GM12878 (cell line): Measurements from ENCODE around the gene KLF7. TPM values are rescaled to one million over a fixed set of nuclear protein-coding genes. Genes with fewer than 3 reads are reported as not detected.

Experiments
- ATAC-seq: fragments of 200-7000 bp; cut with Tn5 transposase; 3 replicates; pipeline ENCODE4 v1.9.1; 2020; ENCODE audit warnings: mild to moderate bottlenecking, moderate library complexity
- BruUV-seq: library from RNA; stranded (reverse); fragments of 400-500 nt; replicated peaks from 2 replicates; lab custom pipeline; 2021; lab: Mats Ljungman, UMichigan
- CTCF ChIA-PET: fragments of 300-600 bp; sonication (Branson Sonifier 250); formaldehyde crosslinking; extraction: SDS; loops from one replicate; lab custom pipeline; 2021; ENCODE audit warnings: inconsistent platforms; lab: Yijun Ruan, JAX
- POLR2A ChIA-PET: fragments of 350-600 bp; formaldehyde crosslinking; extraction: SDS; loops from one replicate; lab custom pipeline; 2021; ENCODE audit warnings: inconsistent platforms; lab: Charles Lee
- RAD21 ChIA-PET: fragments of 300-600 bp; sonication (Branson Sonifier 250); formaldehyde crosslinking; loops from one replicate; lab custom pipeline; 2023; ENCODE audit warnings: antibody characterized with exemption; ENCODE audit not compliant: unreplicated experiment; lab: Charles Lee
- SMC1A ChIA-PET: fragments of 300-600 bp; sonication (Branson Sonifier 250); formaldehyde crosslinking; loops from one replicate; lab custom pipeline; 2023; ENCODE audit not compliant: unreplicated experiment, uncharacterized antibody; lab: Charles Lee
- DNase-seq: peaks from one replicate; pipeline ENCODE4 v3.0.0-alpha.2; 2011; ENCODE audit warnings: low read depth, low spot score
- FAIRE-seq: peaks from 3 replicates; lab custom pipeline; 2011; peaks lifted over from hg19 to GRCh38; lab: Jason Lieb, UNC
- H2AFZ ChIP-seq: 2 replicates; pipeline ENCODE4 v1.6.0; 2011; ENCODE audit warnings: low read depth, low read length, control low read depth; ENCODE audit not compliant: control insufficient read depth
- H3K27ac ChIP-seq: 2 replicates; pipeline ENCODE4 v1.5.1; 2011; ENCODE audit warnings: control low read depth; ENCODE audit not compliant: control insufficient read depth, insufficient read depth
- H3K27me3 ChIP-seq, 2 experiments: replicated peaks in 1 of 2; 2 replicates each; pipeline versions ENCODE4 v1.6.0 to v1.6.1; 2011; ENCODE audit warnings: low read length in 1 of 2; ENCODE audit not compliant: control insufficient read depth in 2 of 2, insufficient read depth in 2 of 2
- H3K36me3 ChIP-seq, 2 experiments: 2 replicates each; pipeline ENCODE4 v1.5.1; 2011; ENCODE audit warnings: low read length in 1 of 2; ENCODE audit not compliant: control insufficient read depth in 2 of 2, insufficient read depth in 2 of 2
- H3K4me1 ChIP-seq: 2 replicates; pipeline ENCODE4 v1.6.1; 2011; ENCODE audit warnings: mild to moderate bottlenecking, low read length, moderate library complexity, mixed read lengths; ENCODE audit not compliant: control insufficient read depth, insufficient read depth
- H3K4me2 ChIP-seq: 2 replicates; pipeline ENCODE4 v1.6.0; 2011; ENCODE audit warnings: control low read depth; ENCODE audit not compliant: control insufficient read depth, insufficient read depth
- H3K4me3 ChIP-seq: fragments of 200-600 bp; sonication (generic); 2 replicates; pipeline ENCODE4 v1.5.1; 2016
- H3K79me2 ChIP-seq: 2 replicates; pipeline ENCODE4 v1.6.0; 2011; ENCODE audit warnings: low read length; ENCODE audit not compliant: control insufficient read depth, insufficient read depth
- H3K9ac ChIP-seq: 2 replicates; pipeline ENCODE4 v1.8.0; 2011; ENCODE audit warnings: low read length, control low read depth, mixed read lengths; ENCODE audit not compliant: control insufficient read depth, insufficient read depth
- H3K9me3 ChIP-seq: replicated peaks from 3 replicates; pipeline ENCODE4 v1.5.1; 2011; ENCODE audit warnings: mild to moderate bottlenecking, low read length; ENCODE audit not compliant: control insufficient read depth, insufficient read depth
- H4K20me1 ChIP-seq: 2 replicates; pipeline ENCODE4 v1.6.0; 2011; ENCODE audit not compliant: control insufficient read depth, insufficient read depth
- ASH2L ChIP-seq: fragments of 300-600, 200-600 bp; sonication (generic); IDR thresholded peaks from 2 replicates; pipeline ENCODE4 v1.6.1; 2017; ENCODE audit warnings: low read depth, mild to moderate bottlenecking, borderline replicate concordance
- CHD4 ChIP-seq: fragments of 200-600 bp; sonication (generic); IDR thresholded peaks from 2 replicates; pipeline ENCODE4 v1.6.1; 2016; ENCODE audit warnings: mild to moderate bottlenecking
- ESRRA ChIP-seq: IDR thresholded peaks from 2 replicates; pipeline ENCODE4 v1.6.1; 2012; ENCODE audit warnings: mild to moderate bottlenecking, low read length, improper control_type of control experiment
- EZH2 ChIP-seq: IDR thresholded peaks from 2 replicates; pipeline ENCODE4 v1.6.1; 2012; ENCODE audit warnings: low read depth, mild to moderate bottlenecking, control low read depth, inconsistent platforms, low read length, borderline replicate concordance; ENCODE audit not compliant: control insufficient read depth
- FOXK2 ChIP-seq: fragments of 450-650 bp; IDR thresholded peaks from 2 replicates; pipeline ENCODE4 v1.6.1; 2017; ENCODE audit warnings: mild to moderate bottlenecking, moderate library complexity
- HCFC1 ChIP-seq: fragments of 150-350 bp; IDR thresholded peaks from 2 replicates; pipeline ENCODE4 v1.6.1; 2014; ENCODE audit warnings: low read length
- HDAC2 ChIP-seq: fragments of 200-600 bp; sonication (generic); IDR thresholded peaks from 2 replicates; pipeline ENCODE4 v1.6.1; 2017
- NBN ChIP-seq: fragments of 450-650 bp; IDR thresholded peaks from 2 replicates; pipeline ENCODE4 v1.6.1; 2016
- NFYA ChIP-seq: IDR thresholded peaks from 2 replicates; pipeline ENCODE4 v1.6.1; 2011; ENCODE audit warnings: low read depth, mild to moderate bottlenecking, low read length, improper control_type of control experiment, borderline replicate concordance
- RFX5 ChIP-seq: IDR thresholded peaks from 2 replicates; pipeline ENCODE4 v1.6.1; 2011; ENCODE audit warnings: low read depth, low read length, improper control_type of control experiment
- SMC3 ChIP-seq: IDR thresholded peaks from 2 replicates; pipeline ENCODE4 v1.6.1; 2011; ENCODE audit warnings: low read length, improper control_type of control experiment, borderline replicate concordance
- SP1 ChIP-seq: IDR thresholded peaks from one replicate; pipeline ENCODE4 v1.6.1; 2011; ENCODE audit warnings: low read depth, low read length
- TCF12 ChIP-seq: IDR thresholded peaks from 2 replicates; pipeline ENCODE4 v1.6.1; 2011; ENCODE audit warnings: low read depth, mild to moderate bottlenecking, low read length
- WGBS: methylation state at CpG from one replicate; pipeline ENCODE4 v1.1.6; 2016; ENCODE audit warnings: low lambda C conversion rate; ENCODE audit not compliant: insufficient replicate concordance, insufficient coverage; ENCODE audit errors: missing lambda C conversion rate; 5-methylcytosine and 5-hydroxymethylcytosine counted together
- in situ Hi-C: fragments of 300-500 bp; cut with MboI; formaldehyde crosslinking; loops from 9 replicates; pipeline ENCODE4 v1.14.3; 2018; ENCODE audit warnings: mixed read lengths
- intact Hi-C: fragments of 100-400 bp; cut with micrococcal nuclease; formaldehyde crosslinking; loops from one replicate; pipeline ENCODE4 v1.14.2; 2022; ENCODE audit not compliant: unreplicated experiment
- polyA plus RNA-seq, 11 experiments: library from polyadenylated mRNA; depleted of rRNA in 4 of 11; unstranded in 6 of 11; stranded (reverse) in 5 of 11; fragments of >200 nt; fragmentation: Nextera tagmentation in 4 of 11; fragmentation: Illumina TruSeq in 1 of 11; extraction: Ambion mirVana in 4 of 11; extraction: Trizol in 1 of 11; gene quantifications; 1 replicate in 1 of 11; 2 replicates in 10 of 11; pipeline versions ENCODE4 v1.2.1 to v1.2.3, GENCODE V29; 2011 to 2016; ENCODE audit warnings: inconsistent platforms in 2 of 11, missing spikeins in 2 of 11, low read depth in 1 of 11
- total RNA-seq, 4 experiments: library from RNA; depleted of rRNA in 3 of 4; stranded (reverse); fragments of >200 nt in 3 of 4; fragmentation: Illumina TruSeq in 1 of 4; extraction: Trizol in 1 of 4; gene quantifications; 2 replicates each; pipeline versions ENCODE4 v1.2.1 to v1.2.3, GENCODE V29; 2013 to 2021
- TF ChIP-seq, protein P1 (sequence below): fragments of 450-650 bp; IDR thresholded peaks from 2 replicates; pipeline ENCODE4 v1.6.1; 2017; ENCODE audit warnings: mild to moderate bottlenecking

The KLF7 gene
- total and polyA plus RNA-seq, 10 of the 15 experiments (the other 5 are each of a cell fraction or from before 2014, with no cell fraction given), result 2.4 to 24.8 (median 8.5) TPM

- no TSS peak for BruUV-seq
- SMC1A ChIA-PET, result no interaction called here
- intact Hi-C loops, result no loop called here
- TF ChIP-seq CHD4, result no peak
- no peak for TF ChIP-seq HCFC1
- no peak for TF ChIP-seq HDAC2
- no peak for TF ChIP-seq FOXK2
- no peak for TF ChIP-seq EZH2
- no peak for TF ChIP-seq ASH2L
- no peak for TF ChIP-seq SP1
- TF ChIP-seq RFX5, result no peak
- TF ChIP-seq, protein P1, sequence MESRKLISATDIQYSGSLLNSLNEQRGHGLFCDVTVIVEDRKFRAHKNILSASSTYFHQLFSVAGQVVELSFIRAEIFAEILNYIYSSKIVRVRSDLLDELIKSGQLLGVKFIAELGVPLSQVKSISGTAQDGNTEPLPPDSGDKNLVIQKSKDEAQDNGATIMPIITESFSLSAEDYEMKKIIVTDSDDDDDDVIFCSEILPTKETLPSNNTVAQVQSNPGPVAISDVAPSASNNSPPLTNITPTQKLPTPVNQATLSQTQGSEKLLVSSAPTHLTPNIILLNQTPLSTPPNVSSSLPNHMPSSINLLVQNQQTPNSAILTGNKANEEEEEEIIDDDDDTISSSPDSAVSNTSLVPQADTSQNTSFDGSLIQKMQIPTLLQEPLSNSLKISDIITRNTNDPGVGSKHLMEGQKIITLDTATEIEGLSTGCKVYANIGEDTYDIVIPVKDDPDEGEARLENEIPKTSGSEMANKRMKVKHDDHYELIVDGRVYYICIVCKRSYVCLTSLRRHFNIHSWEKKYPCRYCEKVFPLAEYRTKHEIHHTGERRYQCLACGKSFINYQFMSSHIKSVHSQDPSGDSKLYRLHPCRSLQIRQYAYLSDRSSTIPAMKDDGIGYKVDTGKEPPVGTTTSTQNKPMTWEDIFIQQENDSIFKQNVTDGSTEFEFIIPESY, result no peak
- no peak for TF ChIP-seq NFYA
- no peak for TF ChIP-seq NBN
- TF ChIP-seq SMC3, result no peak
- no peak for TF ChIP-seq TCF12
- no peak for TF ChIP-seq ESRRA
- TF ChIP-seq, all 136 proteins: peak for 0
- H4K20me1 ChIP-seq, result no peaks in the 10 kb centered on the region
- no peak for DNase-seq
- H3K27me3 ChIP-seq, result no peaks in the 10 kb centered on the region
- no peak overlapping the region for H3K9ac ChIP-seq
- no peak overlapping the region for H3K27ac ChIP-seq
- H2AFZ ChIP-seq, result no peak overlapping the region
- ChIA-PET RAD21 (no interaction called here), CTCF (no interaction called here), POLR2A (no interaction called here)
- no peaks in the 10 kb centered on the region for H3K36me3 ChIP-seq
- H3K4me1 ChIP-seq, result no peaks in the 10 kb centered on the region
- in situ Hi-C loops, result no loop called here
- 89% methylated on average over 2 of the region's 2 CpGs for WGBS
- H3K79me2 ChIP-seq, result no peaks in the 10 kb centered on the region
- no peaks in the 10 kb centered on the region for H3K9me3 ChIP-seq
- H3K4me3 ChIP-seq, result no peak overlapping the region
- no peak for ATAC-seq
- FAIRE-seq, result no peak
- no peak overlapping the region for H3K4me2 ChIP-seq
Observed at GRCh38 chr2:207215308-207215707, 49.6 kb upstream of the KLF7 start.
